ENCODE data around the gene IGFL3. TPM values are rescaled to one million over a fixed set of nuclear protein-coding genes. Genes with fewer than 3 reads are reported as not detected.

Gene IGFL3
- polyA plus RNA-seq, 1 donor from 2014 or later, result not detected

DNA sequence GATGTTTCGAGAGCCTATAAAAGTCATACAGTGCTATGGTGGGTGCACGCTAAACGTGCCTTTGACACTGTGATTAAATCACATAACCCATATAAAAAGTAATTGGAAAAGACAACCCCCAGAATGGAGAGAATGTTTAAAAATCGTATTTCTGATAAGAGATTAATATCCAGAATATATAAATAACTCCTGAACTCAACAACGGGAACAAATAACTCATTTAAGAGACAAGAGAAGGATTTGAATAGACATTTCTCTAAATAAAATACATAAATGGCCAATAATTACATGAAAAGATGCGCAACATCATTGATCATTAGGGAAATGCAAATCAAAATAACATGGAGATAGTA lies 46.7 kb downstream of the IGFL3 start:
- H4K20me1 ChIP-seq (ENCODE audit: insufficient read depth), result no peaks in the 10 kb centered on the region
- peaks cover 5% of the 10 kb centered on the region for H3K9me3 ChIP-seq (ENCODE audit: low read length)
- no peaks in the 10 kb centered on the region for H3F3A ChIP-seq (ENCODE audit: insufficient read depth, low read length, poor library complexity, severe bottlenecking)
- H2AFZ ChIP-seq (ENCODE audit: low read depth, low read length), result no peak overlapping the region
- no peaks in the 10 kb centered on the region for H3K79me2 ChIP-seq (replicated peaks; ENCODE audit: insufficient read depth, low read length)
- H3K9me2 ChIP-seq (ENCODE audit: insufficient read depth, low read length), result no peaks in the 10 kb centered on the region
- peak overlapping the region; percentile 78 for H3K4me3 ChIP-seq (ENCODE audit: low read length)
- H3K27me3 ChIP-seq (ENCODE audit: insufficient read depth, low read depth, low read length), result peaks cover 24% of the 10 kb centered on the region
- no peak overlapping the region for H3K27ac ChIP-seq (ENCODE audit: low read length)
- no peak overlapping the region for H3K9ac ChIP-seq (ENCODE audit: low read length)
- H3K4me2 ChIP-seq (ENCODE audit: low read length), result no peak overlapping the region
- TF ChIP-seq EP300 (conservative IDR thresholded peaks at IDR 0.05; ENCODE audit: poor library complexity, severe bottlenecking) (no peak), TAF1 (IDR thresholded peaks at IDR 0.05; ENCODE audit: low read depth) (no peak), SMC3 (conservative IDR thresholded peaks at IDR 0.05; ENCODE audit: poor library complexity) (peak; percentile 20), RAD21 (conservative IDR thresholded peaks at IDR 0.05) (no peak), POLR2AphosphoS5 (IDR thresholded peaks at IDR 0.05) (no peak), EZH2 (IDR thresholded peaks at IDR 0.05; ENCODE audit: borderline replicate concordance, insufficient read depth, low read length, poor library complexity, severe bottlenecking) (no peak)
- H3K36me3 ChIP-seq (ENCODE audit: insufficient read depth, low read length), result no peaks in the 10 kb centered on the region

DNA sequence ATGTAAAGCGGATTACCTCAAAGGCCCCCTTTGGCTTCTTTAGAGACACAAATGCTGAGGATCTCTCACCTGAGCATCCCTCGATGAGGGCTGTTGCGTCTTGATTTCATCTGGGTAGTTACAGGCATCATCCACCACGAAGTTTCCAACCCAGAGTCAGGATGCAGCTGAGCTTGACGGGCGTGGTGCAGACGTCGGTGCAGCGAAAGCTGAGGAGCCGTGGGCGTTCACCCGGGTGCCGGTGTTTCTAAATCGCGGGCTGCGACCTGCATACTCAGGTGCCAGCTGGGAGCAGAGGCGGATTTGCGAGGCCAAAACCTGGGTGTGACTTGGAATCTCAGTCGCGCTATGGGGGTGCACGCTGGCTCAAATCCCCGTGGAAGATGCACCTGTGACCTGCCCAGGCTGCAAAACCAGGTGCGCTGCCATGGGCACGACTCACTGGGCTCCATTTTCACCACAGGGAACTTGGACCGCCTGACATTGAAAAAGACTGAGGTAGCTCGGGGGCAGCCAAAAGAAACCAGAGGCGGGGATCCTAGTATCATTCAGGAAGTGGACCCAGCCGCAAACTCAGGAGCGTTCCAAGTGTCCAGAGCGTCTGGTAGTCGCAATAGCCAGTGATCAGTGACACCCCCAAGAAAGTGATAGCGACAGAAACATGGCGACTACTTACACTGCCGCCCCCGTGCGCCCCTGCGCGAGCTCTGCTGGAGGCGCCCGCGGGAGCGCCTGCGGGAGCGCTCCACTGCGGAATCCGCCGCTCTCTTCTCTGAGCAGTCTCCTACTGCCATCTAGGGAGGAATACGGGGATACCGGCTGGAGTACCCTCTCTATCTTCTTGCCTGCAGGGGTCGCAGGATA lies 47.3 kb downstream of the IGFL3 start:
- H3K36me3 ChIP-seq (ENCODE audit: insufficient read depth, low read length), result no peaks in the 10 kb centered on the region
- peak overlapping the region; percentile 67 for H3K4me2 ChIP-seq (ENCODE audit: low read length)
- H3K79me2 ChIP-seq (replicated peaks; ENCODE audit: insufficient read depth, low read length), result no peaks in the 10 kb centered on the region
- H2AFZ ChIP-seq (ENCODE audit: low read depth, low read length), result no peak overlapping the region
- no peaks in the 10 kb centered on the region for H3K9me2 ChIP-seq (ENCODE audit: insufficient read depth, low read length)
- H3K27ac ChIP-seq (ENCODE audit: low read length), result no peak overlapping the region
- H3K4me3 ChIP-seq (ENCODE audit: low read length), result peak overlapping the region; percentile 78
- peak; percentile 97 for TF ChIP-seq SMC3 (conservative IDR thresholded peaks at IDR 0.05; ENCODE audit: poor library complexity)
- no peak for TF ChIP-seq EP300 (conservative IDR thresholded peaks at IDR 0.05; ENCODE audit: poor library complexity, severe bottlenecking)
- TF ChIP-seq, protein P1, sequence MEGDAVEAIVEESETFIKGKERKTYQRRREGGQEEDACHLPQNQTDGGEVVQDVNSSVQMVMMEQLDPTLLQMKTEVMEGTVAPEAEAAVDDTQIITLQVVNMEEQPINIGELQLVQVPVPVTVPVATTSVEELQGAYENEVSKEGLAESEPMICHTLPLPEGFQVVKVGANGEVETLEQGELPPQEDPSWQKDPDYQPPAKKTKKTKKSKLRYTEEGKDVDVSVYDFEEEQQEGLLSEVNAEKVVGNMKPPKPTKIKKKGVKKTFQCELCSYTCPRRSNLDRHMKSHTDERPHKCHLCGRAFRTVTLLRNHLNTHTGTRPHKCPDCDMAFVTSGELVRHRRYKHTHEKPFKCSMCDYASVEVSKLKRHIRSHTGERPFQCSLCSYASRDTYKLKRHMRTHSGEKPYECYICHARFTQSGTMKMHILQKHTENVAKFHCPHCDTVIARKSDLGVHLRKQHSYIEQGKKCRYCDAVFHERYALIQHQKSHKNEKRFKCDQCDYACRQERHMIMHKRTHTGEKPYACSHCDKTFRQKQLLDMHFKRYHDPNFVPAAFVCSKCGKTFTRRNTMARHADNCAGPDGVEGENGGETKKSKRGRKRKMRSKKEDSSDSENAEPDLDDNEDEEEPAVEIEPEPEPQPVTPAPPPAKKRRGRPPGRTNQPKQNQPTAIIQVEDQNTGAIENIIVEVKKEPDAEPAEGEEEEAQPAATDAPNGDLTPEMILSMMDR (IDR thresholded peaks at IDR 0.05; ENCODE audit: poor library complexity, severe bottlenecking), result peak; percentile 100
- no peak for TF ChIP-seq EZH2 (IDR thresholded peaks at IDR 0.05; ENCODE audit: borderline replicate concordance, insufficient read depth, low read length, poor library complexity, severe bottlenecking)
- TF ChIP-seq, protein P2, sequence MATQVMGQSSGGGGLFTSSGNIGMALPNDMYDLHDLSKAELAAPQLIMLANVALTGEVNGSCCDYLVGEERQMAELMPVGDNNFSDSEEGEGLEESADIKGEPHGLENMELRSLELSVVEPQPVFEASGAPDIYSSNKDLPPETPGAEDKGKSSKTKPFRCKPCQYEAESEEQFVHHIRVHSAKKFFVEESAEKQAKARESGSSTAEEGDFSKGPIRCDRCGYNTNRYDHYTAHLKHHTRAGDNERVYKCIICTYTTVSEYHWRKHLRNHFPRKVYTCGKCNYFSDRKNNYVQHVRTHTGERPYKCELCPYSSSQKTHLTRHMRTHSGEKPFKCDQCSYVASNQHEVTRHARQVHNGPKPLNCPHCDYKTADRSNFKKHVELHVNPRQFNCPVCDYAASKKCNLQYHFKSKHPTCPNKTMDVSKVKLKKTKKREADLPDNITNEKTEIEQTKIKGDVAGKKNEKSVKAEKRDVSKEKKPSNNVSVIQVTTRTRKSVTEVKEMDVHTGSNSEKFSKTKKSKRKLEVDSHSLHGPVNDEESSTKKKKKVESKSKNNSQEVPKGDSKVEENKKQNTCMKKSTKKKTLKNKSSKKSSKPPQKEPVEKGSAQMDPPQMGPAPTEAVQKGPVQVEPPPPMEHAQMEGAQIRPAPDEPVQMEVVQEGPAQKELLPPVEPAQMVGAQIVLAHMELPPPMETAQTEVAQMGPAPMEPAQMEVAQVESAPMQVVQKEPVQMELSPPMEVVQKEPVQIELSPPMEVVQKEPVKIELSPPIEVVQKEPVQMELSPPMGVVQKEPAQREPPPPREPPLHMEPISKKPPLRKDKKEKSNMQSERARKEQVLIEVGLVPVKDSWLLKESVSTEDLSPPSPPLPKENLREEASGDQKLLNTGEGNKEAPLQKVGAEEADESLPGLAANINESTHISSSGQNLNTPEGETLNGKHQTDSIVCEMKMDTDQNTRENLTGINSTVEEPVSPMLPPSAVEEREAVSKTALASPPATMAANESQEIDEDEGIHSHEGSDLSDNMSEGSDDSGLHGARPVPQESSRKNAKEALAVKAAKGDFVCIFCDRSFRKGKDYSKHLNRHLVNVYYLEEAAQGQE (IDR thresholded peaks at IDR 0.05; ENCODE audit: borderline replicate concordance), result no peak
- no peak for TF ChIP-seq POLR2AphosphoS5 (IDR thresholded peaks at IDR 0.05)
- TF ChIP-seq TAF1 (IDR thresholded peaks at IDR 0.05; ENCODE audit: low read depth), result no peak
- peak; percentile 99 for TF ChIP-seq RAD21 (conservative IDR thresholded peaks at IDR 0.05)
- no peak for TF ChIP-seq MXI1 (conservative IDR thresholded peaks at IDR 0.05; ENCODE audit: poor library complexity, severe bottlenecking)
- H3K27me3 ChIP-seq (ENCODE audit: insufficient read depth, low read depth, low read length), result peaks cover 24% of the 10 kb centered on the region
- H3K9ac ChIP-seq (ENCODE audit: low read length), result peak overlapping the region; percentile 37
- no peaks in the 10 kb centered on the region for H4K20me1 ChIP-seq (ENCODE audit: insufficient read depth)
- no peaks in the 10 kb centered on the region for H3F3A ChIP-seq (ENCODE audit: insufficient read depth, low read length, poor library complexity, severe bottlenecking)
- H3K9me3 ChIP-seq (ENCODE audit: low read length), result peaks cover 5% of the 10 kb centered on the region
